NCI-H345 treated with DMSO at 0.1 percent for 48 hours (cell line): ENCODE results near the gene ANKRD18B.
"Not testable (repeated sequence)": the region's sequence is repeated elsewhere in the genome, so short reads cannot be mapped to it uniquely, and the experiment has no call there.

Experiments
- DNase-seq: peaks from one replicate; lab custom pipeline; 2025; ENCODE audit not compliant: unreplicated experiment; lab: John Stamatoyannopoulos, UW

The ANKRD18B gene

DNA sequence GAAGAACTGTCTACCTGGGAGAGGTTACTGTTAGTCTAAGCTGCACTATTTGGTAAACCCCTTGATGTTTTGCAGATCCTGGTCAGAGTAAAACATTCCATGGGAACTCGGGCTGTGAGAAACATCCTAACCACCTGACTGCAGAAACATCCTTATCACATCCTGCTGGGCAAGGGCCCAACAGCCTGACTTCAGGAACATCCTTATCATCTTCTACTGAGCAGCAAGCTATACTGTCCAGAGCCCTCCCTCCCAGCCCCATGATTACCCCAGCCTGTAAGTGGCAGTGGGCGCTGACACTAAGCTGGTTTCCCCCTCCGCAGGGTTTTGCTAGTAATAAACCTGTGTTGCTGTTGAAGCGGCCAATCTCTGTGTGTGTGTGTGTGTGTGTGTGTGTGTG lies 80.9 kb downstream of the ANKRD18B start:
- DNase-seq, result not testable (repeated sequence)

DNA sequence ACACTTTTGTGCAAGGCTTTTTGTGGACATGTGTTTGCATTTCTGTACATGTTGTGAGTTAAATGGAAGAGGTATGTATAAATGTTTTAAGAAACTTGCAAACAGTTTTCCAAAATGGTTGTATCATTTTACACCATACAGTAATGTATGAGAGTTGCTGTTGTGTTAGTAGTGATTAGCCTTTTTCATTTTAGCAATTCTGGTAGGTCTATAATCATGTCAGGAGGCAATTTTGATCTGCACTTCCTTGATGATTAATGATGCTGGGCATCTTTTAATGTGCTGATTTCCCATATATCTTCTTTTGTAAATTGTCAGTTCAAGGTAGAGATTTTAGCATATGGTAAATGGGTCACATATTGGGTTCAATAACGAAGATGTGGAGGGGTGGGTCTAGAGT lies 87.3 kb downstream of the ANKRD18B start:
- DNase-seq, result no peak

DNA sequence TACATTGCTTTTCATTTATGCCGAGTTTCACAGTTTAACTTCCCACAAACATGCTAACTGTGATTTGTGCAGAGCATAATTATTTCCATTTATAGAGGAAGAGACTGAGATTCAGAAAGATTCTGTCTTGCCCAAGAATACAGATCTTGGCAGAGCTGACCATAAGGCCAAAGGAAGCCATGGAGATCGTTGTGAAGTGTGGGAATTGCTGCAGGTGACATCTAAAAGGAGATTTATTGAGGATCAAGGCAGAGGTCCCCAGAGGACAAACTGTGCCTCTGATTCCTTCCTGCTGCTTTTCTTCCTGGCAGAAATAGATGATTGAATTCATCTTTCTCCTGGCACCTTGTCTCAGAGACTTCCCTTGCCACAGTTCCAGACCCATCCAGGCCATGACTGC lies 88.4 kb downstream of the ANKRD18B start:
- DNase-seq, result not testable (repeated sequence)

DNA sequence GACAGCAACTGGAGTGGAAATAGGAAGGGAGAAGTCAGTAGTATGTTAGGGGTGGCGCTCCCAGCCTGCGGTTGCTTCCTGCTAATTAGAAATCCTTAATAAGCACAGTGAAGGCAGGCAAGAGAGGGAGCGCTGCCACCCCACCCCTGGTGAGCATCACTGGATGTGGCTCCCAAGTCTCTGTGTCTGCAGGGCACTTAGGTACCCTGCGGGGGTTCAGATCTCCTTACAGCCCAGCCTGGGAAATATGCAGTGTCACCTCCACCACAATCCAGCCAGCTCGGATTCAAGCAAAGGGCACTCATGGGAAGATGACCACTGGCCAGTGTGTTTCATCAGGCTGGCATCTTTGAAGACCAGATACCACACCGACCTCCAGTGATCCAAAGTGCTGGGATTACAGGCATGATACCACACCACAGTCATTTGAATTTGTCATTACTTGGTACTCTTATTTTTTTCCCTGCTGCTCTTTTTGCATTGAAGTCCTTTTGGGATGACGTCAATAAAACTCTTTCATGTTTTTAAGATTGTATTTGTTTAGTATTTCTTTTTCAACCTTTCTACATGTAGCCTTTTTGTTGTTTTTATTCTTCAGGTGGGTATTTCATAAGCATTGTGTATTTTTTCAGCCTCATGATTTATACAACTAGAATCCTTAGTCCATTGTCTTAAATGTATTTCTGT lies 90.1 kb downstream of the ANKRD18B start:
- no peak for DNase-seq

DNA sequence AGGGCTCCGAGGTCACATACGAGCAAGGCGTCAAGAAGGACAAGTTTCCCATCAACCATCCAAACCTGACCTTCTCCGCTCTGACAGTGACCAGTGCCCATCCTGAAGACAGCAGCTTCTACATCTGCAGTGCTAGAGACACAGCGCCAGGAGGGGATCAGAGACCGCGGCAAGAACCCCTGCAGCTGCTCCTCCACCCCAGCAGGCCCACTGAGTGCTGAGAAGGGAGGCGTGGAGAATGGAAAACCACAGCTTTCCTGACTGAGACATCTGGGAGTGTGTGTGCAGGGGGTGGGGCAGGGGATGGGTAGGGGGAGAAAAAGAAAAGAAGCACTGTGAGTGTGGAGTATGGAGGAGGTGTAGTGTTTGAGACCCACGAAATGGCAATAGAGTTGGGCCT lies 94.3 kb downstream of the ANKRD18B start:
- DNase-seq, result not testable (repeated sequence)

DNA sequence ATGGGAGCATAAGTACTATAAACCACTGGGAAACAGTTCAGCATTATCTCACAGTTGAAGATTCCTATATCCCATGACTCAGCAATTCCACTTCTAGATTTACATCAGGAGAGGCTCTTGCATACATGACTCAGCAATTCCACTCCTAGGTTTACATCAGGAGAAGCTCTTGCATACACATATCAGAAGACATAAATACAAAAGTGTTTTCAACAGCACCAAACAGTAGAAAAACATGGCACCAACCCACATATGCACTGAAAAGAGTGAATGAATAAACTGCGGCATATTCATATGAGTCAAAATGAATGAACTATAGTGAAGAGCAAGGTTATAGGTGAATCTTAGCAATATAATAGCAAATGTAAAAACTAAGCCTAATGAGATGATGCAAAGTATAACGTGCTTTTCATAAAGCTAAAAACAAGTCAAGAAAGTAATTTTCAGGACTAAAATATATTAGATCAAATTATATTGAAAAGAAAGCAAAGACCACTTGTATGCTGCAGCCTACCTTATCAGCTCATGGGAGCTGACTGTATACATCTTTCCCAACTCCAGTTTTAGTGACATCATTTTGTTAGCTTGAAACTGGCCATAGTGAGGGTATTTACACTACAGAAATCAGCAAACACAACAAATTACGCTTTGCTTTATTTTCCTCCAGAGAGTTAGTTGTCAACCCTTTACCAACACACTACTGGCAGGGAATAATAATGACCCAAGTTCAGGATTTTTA lies 95.8 kb downstream of the ANKRD18B start:
- DNase-seq, result no peak

DNA sequence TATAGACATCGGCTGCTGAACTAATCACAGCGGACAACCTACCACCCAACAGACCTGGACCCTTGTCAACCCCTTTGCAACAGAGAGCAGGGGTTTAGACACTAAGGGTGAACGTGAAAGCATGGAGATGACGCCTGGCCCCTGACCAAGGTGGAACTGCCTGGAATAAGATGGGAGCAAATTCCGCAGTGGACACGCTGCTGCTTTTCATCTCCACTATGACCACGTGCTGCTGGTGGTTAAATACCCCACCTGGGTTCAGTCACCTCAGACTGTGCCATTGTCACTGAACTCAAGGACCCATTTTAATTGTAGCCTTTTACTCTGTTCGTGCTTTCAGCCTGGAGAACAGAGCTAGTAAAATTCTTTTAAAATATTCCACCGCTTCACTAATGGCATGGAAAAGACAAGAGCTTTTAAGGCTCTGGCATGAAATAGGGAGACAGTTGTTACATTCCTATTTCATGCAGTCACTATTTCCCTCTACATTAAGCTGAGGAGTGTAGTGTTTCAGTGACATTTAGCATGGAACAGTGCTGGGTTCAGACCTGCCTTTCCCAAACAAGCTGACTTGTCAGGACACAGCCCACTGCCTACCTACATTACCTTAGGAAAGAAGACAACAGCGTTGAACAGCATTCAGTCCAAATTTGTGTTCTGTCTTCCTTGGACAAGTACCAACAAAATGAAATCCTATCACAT lies 96.8 kb downstream of the ANKRD18B start:
- no peak for DNase-seq
